GM12878 (cell line): ENCODE data around the gene ATP1A1. TPM values are rescaled to one million over a fixed set of nuclear protein-coding genes. Genes with fewer than 3 reads are reported as not detected.

Source experiments
- ATAC-seq: fragments of 200-7000 bp; cut with Tn5 transposase; 3 replicates; pipeline ENCODE4 v1.9.1; 2020; ENCODE audit warnings: mild to moderate bottlenecking, moderate library complexity
- BruUV-seq: library from RNA; stranded (reverse); fragments of 400-500 nt; replicated peaks from 2 replicates; lab custom pipeline; 2021; lab: Mats Ljungman, UMichigan
- CTCF ChIA-PET: fragments of 300-600 bp; sonication (Branson Sonifier 250); formaldehyde crosslinking; extraction: SDS; loops from one replicate; lab custom pipeline; 2021; ENCODE audit warnings: inconsistent platforms; lab: Yijun Ruan, JAX
- POLR2A ChIA-PET: fragments of 350-600 bp; formaldehyde crosslinking; extraction: SDS; loops from one replicate; lab custom pipeline; 2021; ENCODE audit warnings: inconsistent platforms; lab: Charles Lee
- RAD21 ChIA-PET: fragments of 300-600 bp; sonication (Branson Sonifier 250); formaldehyde crosslinking; loops from one replicate; lab custom pipeline; 2023; ENCODE audit warnings: antibody characterized with exemption; ENCODE audit not compliant: unreplicated experiment; lab: Charles Lee
- SMC1A ChIA-PET: fragments of 300-600 bp; sonication (Branson Sonifier 250); formaldehyde crosslinking; loops from one replicate; lab custom pipeline; 2023; ENCODE audit not compliant: unreplicated experiment, uncharacterized antibody; lab: Charles Lee
- DNase-seq: peaks from one replicate; pipeline ENCODE4 v3.0.0-alpha.2; 2011; ENCODE audit warnings: low read depth, low spot score
- FAIRE-seq: peaks from 3 replicates; lab custom pipeline; 2011; peaks lifted over from hg19 to GRCh38; lab: Jason Lieb, UNC
- H2AFZ ChIP-seq: 2 replicates; pipeline ENCODE4 v1.6.0; 2011; ENCODE audit warnings: low read depth, low read length, control low read depth; ENCODE audit not compliant: control insufficient read depth
- H3K27ac ChIP-seq: 2 replicates; pipeline ENCODE4 v1.5.1; 2011; ENCODE audit warnings: control low read depth; ENCODE audit not compliant: control insufficient read depth, insufficient read depth
- H3K27me3 ChIP-seq, 2 experiments: replicated peaks in 1 of 2; 2 replicates each; pipeline versions ENCODE4 v1.6.0 to v1.6.1; 2011; ENCODE audit warnings: low read length in 1 of 2; ENCODE audit not compliant: control insufficient read depth in 2 of 2, insufficient read depth in 2 of 2
- H3K36me3 ChIP-seq, 2 experiments: 2 replicates each; pipeline ENCODE4 v1.5.1; 2011; ENCODE audit warnings: low read length in 1 of 2; ENCODE audit not compliant: control insufficient read depth in 2 of 2, insufficient read depth in 2 of 2
- H3K4me1 ChIP-seq: 2 replicates; pipeline ENCODE4 v1.6.1; 2011; ENCODE audit warnings: mild to moderate bottlenecking, low read length, moderate library complexity, mixed read lengths; ENCODE audit not compliant: control insufficient read depth, insufficient read depth
- H3K4me2 ChIP-seq: 2 replicates; pipeline ENCODE4 v1.6.0; 2011; ENCODE audit warnings: control low read depth; ENCODE audit not compliant: control insufficient read depth, insufficient read depth
- H3K4me3 ChIP-seq: fragments of 200-600 bp; sonication (generic); 2 replicates; pipeline ENCODE4 v1.5.1; 2016
- H3K79me2 ChIP-seq: 2 replicates; pipeline ENCODE4 v1.6.0; 2011; ENCODE audit warnings: low read length; ENCODE audit not compliant: control insufficient read depth, insufficient read depth
- H3K9ac ChIP-seq: 2 replicates; pipeline ENCODE4 v1.8.0; 2011; ENCODE audit warnings: low read length, control low read depth, mixed read lengths; ENCODE audit not compliant: control insufficient read depth, insufficient read depth
- H3K9me3 ChIP-seq: replicated peaks from 3 replicates; pipeline ENCODE4 v1.5.1; 2011; ENCODE audit warnings: mild to moderate bottlenecking, low read length; ENCODE audit not compliant: control insufficient read depth, insufficient read depth
- H4K20me1 ChIP-seq: 2 replicates; pipeline ENCODE4 v1.6.0; 2011; ENCODE audit not compliant: control insufficient read depth, insufficient read depth
- CHD4 ChIP-seq: fragments of 200-600 bp; sonication (generic); IDR thresholded peaks from 2 replicates; pipeline ENCODE4 v1.6.1; 2016; ENCODE audit warnings: mild to moderate bottlenecking
- ESRRA ChIP-seq: IDR thresholded peaks from 2 replicates; pipeline ENCODE4 v1.6.1; 2012; ENCODE audit warnings: mild to moderate bottlenecking, low read length, improper control_type of control experiment
- NR2F1 ChIP-seq: fragments of 450-650 bp; conservative IDR thresholded peaks from 2 replicates; pipeline ENCODE4 v1.6.1; 2017; ENCODE audit warnings: mild to moderate bottlenecking
- SMAD1 ChIP-seq: fragments of 450-650 bp; IDR thresholded peaks from 2 replicates; pipeline ENCODE4 v1.6.1; 2018; ENCODE audit warnings: mild to moderate bottlenecking, low read depth; ENCODE audit not compliant: partially characterized antibody
- SPI1 ChIP-seq: IDR thresholded peaks from 2 replicates; pipeline ENCODE4 v1.6.1; 2011; ENCODE audit warnings: low read depth, mild to moderate bottlenecking, low read length, moderate library complexity, borderline replicate concordance; ENCODE audit not compliant: insufficient read depth
- SREBF2 ChIP-seq: IDR thresholded peaks from 2 replicates; pipeline ENCODE4 v1.6.1; 2012; ENCODE audit warnings: mild to moderate bottlenecking, low read length
- STAT3 ChIP-seq: IDR thresholded peaks from 2 replicates; pipeline ENCODE4 v1.6.1; 2011; ENCODE audit warnings: low read depth, low read length, improper control_type of control experiment
- WGBS: methylation state at CpG from one replicate; pipeline ENCODE4 v1.1.6; 2016; ENCODE audit warnings: low lambda C conversion rate; ENCODE audit not compliant: insufficient replicate concordance, insufficient coverage; ENCODE audit errors: missing lambda C conversion rate; 5-methylcytosine and 5-hydroxymethylcytosine counted together
- in situ Hi-C: fragments of 300-500 bp; cut with MboI; formaldehyde crosslinking; loops from 9 replicates; pipeline ENCODE4 v1.14.3; 2018; ENCODE audit warnings: mixed read lengths
- intact Hi-C: fragments of 100-400 bp; cut with micrococcal nuclease; formaldehyde crosslinking; loops from one replicate; pipeline ENCODE4 v1.14.2; 2022; ENCODE audit not compliant: unreplicated experiment
- polyA plus RNA-seq, 11 experiments: library from polyadenylated mRNA; depleted of rRNA in 4 of 11; unstranded in 6 of 11; stranded (reverse) in 5 of 11; fragments of >200 nt; fragmentation: Nextera tagmentation in 4 of 11; fragmentation: Illumina TruSeq in 1 of 11; extraction: Ambion mirVana in 4 of 11; extraction: Trizol in 1 of 11; gene quantifications; 1 replicate in 1 of 11; 2 replicates in 10 of 11; pipeline versions ENCODE4 v1.2.1 to v1.2.3, GENCODE V29; 2011 to 2016; ENCODE audit warnings: inconsistent platforms in 2 of 11, missing spikeins in 2 of 11, low read depth in 1 of 11
- total RNA-seq, 4 experiments: library from RNA; depleted of rRNA in 3 of 4; stranded (reverse); fragments of >200 nt in 3 of 4; fragmentation: Illumina TruSeq in 1 of 4; extraction: Trizol in 1 of 4; gene quantifications; 2 replicates each; pipeline versions ENCODE4 v1.2.1 to v1.2.3, GENCODE V29; 2013 to 2021
- TF ChIP-seq, protein P1 (sequence below): fragments of 450-650 bp; IDR thresholded peaks from 2 replicates; pipeline ENCODE4 v1.6.1; 2017; ENCODE audit warnings: low read depth, mild to moderate bottlenecking, moderate library complexity
- TF ChIP-seq, protein P2 (sequence below): fragments of 450-650 bp; conservative IDR thresholded peaks from 2 replicates; pipeline ENCODE4 v1.6.1; 2017; ENCODE audit warnings: mild to moderate bottlenecking, moderate library complexity

ATP1A1 gene
- total and polyA plus RNA-seq, 10 of the 15 experiments (the other 5 are each of a cell fraction or from before 2014, with no cell fraction given), result 113 to 566 (median 313) TPM

DNA sequence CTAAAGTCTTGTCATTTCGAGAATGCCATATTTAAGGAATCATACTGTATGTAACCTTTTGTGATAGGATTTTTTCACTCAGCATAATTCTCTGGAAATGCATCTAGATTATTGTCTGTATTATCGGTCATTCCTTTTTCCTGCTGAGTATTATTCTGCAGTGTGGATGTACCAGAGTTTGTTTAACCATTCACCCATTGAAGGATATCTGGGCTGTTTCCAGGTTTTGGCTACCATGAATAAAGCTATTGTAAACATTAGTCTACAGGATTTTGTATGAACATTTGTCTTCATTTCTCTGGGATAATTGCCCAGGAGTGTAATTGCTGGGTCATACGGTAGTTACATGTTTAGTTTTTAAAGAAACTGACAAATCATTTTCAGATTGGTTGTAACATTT lies 61.8 kb downstream of the ATP1A1 start:
- FAIRE-seq (no peak), ATAC-seq (no peak)
- Histone ChIP-seq H3K9ac (no peak overlapping the region), H3K4me2 (no peak overlapping the region), H3K27ac (no peak overlapping the region), H3K79me2 (no peaks in the 10 kb centered on the region), H3K4me1 (no peaks in the 10 kb centered on the region), H2AFZ (no peak overlapping the region), H3K36me3 (no peaks in the 10 kb centered on the region), H4K20me1 (no peaks in the 10 kb centered on the region)
- in situ Hi-C loops, result no loop called here
- ChIA-PET RAD21 (no interaction called here), CTCF (interaction anchor here (1.7 kb wide), 1 partner anchor 16 kb away, joined by 3 read pairs; no protein-coding TSS in a partner anchor), SMC1A (interaction anchor here (0.9 kb wide), 1 partner anchor 319 kb away, joined by 3 read pairs; no protein-coding TSS in a partner anchor), POLR2A (no interaction called here)
- intact Hi-C loops, result no loop called here
- TF ChIP-seq, protein P1, sequence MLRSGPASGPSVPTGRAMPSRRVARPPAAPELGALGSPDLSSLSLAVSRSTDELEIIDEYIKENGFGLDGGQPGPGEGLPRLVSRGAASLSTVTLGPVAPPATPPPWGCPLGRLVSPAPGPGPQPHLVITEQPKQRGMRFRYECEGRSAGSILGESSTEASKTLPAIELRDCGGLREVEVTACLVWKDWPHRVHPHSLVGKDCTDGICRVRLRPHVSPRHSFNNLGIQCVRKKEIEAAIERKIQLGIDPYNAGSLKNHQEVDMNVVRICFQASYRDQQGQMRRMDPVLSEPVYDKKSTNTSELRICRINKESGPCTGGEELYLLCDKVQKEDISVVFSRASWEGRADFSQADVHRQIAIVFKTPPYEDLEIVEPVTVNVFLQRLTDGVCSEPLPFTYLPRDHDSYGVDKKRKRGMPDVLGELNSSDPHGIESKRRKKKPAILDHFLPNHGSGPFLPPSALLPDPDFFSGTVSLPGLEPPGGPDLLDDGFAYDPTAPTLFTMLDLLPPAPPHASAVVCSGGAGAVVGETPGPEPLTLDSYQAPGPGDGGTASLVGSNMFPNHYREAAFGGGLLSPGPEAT, result no peak
- TF ChIP-seq NR2F1, result no peak
- TF ChIP-seq CHD4, result no peak
- TF ChIP-seq, all 136 proteins: peak for 0
- Histone ChIP-seq H3K9me3 (no peaks in the 10 kb centered on the region), H3K27me3 (no peaks in the 10 kb centered on the region; a peak in 1 of 4 replicates), H3K4me3 (no peak overlapping the region)
- no peak for DNase-seq
- BruUV-seq, result no TSS peak
- WGBS, result 81% methylated on average over 3 of the region's 3 CpGs

DNA sequence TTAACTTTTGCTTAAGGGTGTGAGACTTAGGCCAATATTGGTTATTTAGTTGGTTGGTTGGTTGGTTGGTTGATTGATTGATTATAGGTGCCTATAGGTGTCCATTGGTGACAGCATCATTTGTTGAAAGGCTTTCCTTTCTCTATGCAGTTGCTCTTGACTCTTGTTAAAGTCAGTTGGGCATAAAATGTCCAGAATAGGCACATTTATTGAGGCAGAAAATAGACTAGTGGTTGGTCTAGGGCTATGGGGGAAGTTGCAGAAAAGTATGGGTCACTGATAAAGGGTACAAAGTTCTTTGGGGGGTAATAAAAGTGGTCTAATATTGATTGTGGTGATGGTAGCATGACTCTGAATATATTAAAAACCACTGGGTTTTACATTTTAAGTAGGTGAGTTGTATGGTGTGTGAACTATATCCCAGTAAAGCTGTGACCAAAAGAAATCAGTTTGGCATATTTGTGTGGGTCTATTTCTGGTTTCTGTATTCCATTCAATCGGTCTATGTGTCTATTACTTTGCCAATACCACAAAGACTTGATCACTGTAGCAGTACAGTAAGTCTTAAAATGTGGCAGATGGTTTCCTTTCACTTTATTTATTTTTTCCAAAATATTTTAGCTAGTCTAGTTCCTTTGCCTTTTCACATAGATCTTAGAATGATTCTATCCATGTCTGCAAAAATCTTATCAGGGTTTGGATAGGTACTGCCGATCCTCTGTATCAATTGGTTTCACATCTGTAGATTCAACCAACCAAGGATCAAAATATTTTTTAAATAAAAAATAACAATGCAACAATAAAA lies 63.0 kb downstream of the ATP1A1 start:
- H3K9me3 ChIP-seq, result no peaks in the 10 kb centered on the region
- H3K9ac ChIP-seq, result no peak overlapping the region
- no peak overlapping the region for H3K27ac ChIP-seq
- H3K4me1 ChIP-seq, result no peaks in the 10 kb centered on the region
- DNase-seq (no peak), FAIRE-seq (no peak), ATAC-seq (no peak)
- in situ Hi-C loops (no loop called here), intact Hi-C loops (no loop called here)
- RAD21 ChIA-PET, result no interaction called here
- SMC1A ChIA-PET, result interaction anchor here (0.9 kb wide), 1 partner anchor 320 kb away, joined by 3 read pairs; no protein-coding TSS in a partner anchor
- no peak overlapping the region for H3K4me2 ChIP-seq
- no peak overlapping the region for H2AFZ ChIP-seq
- H3K79me2 ChIP-seq, result no peaks in the 10 kb centered on the region
- H3K27me3 ChIP-seq, result no peaks in the 10 kb centered on the region; a peak in 1 of 4 replicates
- POLR2A ChIA-PET, result interaction anchor here (0.6 kb wide), 1 partner anchor 115 kb away, joined by 4 read pairs; no protein-coding TSS in a partner anchor
- H4K20me1 ChIP-seq, result no peaks in the 10 kb centered on the region
- H3K36me3 ChIP-seq, result no peaks in the 10 kb centered on the region
- 98% methylated on average over 2 of the region's 2 CpGs for WGBS
- H3K4me3 ChIP-seq, result no peak overlapping the region
- BruUV-seq, result no TSS peak
- CTCF ChIA-PET, result no interaction called here
- TF ChIP-seq STAT3 (no peak), SMAD1 (no peak), SREBF2 (no peak), SPI1 (no peak), ESRRA (no peak)
- TF ChIP-seq, protein P2, sequence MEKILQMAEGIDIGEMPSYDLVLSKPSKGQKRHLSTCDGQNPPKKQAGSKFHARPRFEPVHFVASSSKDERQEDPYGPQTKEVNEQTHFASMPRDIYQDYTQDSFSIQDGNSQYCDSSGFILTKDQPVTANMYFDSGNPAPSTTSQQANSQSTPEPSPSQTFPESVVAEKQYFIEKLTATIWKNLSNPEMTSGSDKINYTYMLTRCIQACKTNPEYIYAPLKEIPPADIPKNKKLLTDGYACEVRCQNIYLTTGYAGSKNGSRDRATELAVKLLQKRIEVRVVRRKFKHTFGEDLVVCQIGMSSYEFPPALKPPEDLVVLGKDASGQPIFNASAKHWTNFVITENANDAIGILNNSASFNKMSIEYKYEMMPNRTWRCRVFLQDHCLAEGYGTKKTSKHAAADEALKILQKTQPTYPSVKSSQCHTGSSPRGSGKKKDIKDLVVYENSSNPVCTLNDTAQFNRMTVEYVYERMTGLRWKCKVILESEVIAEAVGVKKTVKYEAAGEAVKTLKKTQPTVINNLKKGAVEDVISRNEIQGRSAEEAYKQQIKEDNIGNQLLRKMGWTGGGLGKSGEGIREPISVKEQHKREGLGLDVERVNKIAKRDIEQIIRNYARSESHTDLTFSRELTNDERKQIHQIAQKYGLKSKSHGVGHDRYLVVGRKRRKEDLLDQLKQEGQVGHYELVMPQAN, result no peak
